Posterior cingulate gyrus (tissue), 11 donors: Measurements from ENCODE around the gene DPP6.

Experiments
- DNase-seq, 10 donors: peaks; one replicate each; pipeline versions ENCODE4 v3.0.0 to v3.0.0-alpha.2; 2020 to 2021; ENCODE audit warnings: mixed read lengths in 3 of 10
- intact Hi-C: fragments of 100-400 bp; cut with DNase I; formaldehyde crosslinking; loops from one replicate; pipeline ENCODE4 v1.15.1; 2023

Gene DPP6

GRCh38 chr7:154735766-154736165 is 683.6 kb downstream of the DPP6 start:
- no peak for DNase-seq
- intact Hi-C loops, result no loop called here

- no peak for DNase-seq
- intact Hi-C loops, result no loop called here
These were observed 684.2 kb downstream of the DPP6 start for GRCh38 chr7:154736389-154736788.

- intact Hi-C loops, result no loop called here
- no peak for DNase-seq
These were observed 686.0 kb downstream of the DPP6 start for GRCh38 chr7:154738216-154738615.

DNA sequence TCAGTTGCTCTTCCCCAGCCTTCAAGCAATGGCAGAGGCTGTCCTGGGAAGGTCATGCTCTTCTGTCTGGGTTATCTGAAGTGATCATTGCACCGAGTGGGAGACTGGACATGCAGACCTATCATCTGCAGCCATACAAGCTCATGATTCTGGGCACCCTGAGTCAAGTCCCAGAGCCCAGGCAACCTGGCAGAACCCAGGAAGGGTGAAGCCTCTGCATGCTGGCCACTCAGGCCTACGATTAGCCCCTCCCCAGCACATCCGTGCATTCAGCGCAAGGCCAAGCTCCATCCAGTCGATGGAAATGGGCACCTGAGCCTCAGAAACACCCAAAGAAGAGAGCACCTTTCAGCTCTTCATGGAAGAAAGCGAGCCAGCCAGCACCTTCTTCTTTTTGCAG is 688.9 kb downstream of the DPP6 start:
- intact Hi-C loops, result loop anchor here (10.0 kb wide), 1 partner anchor 146 kb away; no protein-coding TSS in a partner anchor
- DNase-seq, result peak in 2 of 10 donors; percentile 29 to 62

DNA sequence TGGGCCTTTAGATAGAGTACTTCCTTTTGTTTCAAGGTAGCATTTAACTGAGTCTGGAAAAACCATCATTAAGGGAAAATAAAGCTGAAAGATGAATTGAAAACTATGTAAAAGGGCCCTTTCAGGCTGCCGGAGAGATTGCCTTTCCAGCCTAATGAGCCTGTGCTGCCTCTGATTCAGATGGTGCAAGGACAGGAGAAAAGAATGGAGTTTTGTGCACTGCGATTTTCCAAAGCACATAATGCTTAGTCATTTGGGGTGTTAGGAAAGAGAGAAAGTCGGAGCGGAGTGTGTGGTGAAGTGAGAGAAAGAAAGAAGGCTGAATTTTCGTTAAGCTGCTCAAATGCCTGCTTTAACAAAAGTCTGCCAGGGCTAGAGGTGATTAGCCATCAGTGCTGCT is 691.0 kb downstream of the DPP6 start:
- peak in 1 of 10 donors; percentile 29 for DNase-seq

DNA sequence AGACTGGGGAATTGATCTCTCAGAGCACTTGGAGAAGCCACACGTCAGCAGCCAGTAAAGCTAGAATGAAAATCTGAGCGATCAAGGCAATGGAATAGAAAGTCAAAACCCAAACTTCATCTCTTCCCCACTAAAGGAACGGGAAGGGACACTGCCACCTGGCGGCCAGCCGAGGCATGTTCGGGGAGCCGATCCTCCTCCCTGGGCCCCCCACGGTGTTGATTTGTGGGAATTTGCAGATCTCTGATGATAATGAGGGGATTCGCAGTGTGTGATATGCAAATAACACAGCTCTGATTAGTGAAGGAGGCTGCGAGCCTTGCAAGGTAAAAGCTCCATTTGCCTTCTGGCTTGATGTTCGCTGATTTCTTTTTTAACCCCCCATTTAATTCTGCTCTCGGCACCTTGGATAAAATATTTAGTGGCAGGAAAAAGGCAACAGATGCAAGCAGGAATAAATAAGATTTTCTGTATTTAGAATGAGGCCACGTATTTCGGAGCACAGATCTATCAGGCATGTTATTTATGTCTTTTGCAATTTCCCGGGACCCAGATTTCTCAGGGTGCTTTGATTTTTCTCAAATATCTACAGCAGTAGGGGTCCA is 692.2 kb downstream of the DPP6 start:
- peak; percentile 62 to 97 (median 82) for DNase-seq
- intact Hi-C loops, result loop anchor here (10.0 kb wide), 1 partner anchor 150 kb away; no protein-coding TSS in a partner anchor

More for the DNA sequence above, 691.0 kb downstream of the DPP6 start:
- intact Hi-C loops, result loop anchor here (10.0 kb wide), 1 partner anchor 148 kb away; no protein-coding TSS in a partner anchor

DNA sequence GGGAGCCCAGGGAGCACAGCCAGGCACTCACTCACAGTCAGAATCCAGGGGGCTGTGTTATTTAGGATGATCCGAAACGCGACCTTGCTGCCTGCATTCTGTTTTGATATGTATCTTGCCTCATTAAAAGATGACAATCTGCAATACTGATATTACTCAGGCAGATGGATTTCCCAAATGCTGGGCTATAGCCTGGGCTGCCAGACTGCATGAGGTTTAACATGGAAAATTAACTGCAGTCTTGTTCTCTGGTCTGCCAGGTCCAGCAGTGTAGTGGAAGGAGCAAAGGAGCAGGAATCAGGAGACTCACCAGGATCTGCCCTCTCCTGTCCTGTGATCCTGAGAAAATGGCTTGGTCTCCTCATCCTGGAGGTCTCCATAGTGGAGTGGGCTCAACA is 692.7 kb downstream of the DPP6 start:
- intact Hi-C loops, result loop anchor here (5.0 to 10.0 kb wide), 2 partner anchors 37 to 150 kb away; no protein-coding TSS in a partner anchor
- peak in 2 of 10 donors; percentile 26 to 67 for DNase-seq

DNA sequence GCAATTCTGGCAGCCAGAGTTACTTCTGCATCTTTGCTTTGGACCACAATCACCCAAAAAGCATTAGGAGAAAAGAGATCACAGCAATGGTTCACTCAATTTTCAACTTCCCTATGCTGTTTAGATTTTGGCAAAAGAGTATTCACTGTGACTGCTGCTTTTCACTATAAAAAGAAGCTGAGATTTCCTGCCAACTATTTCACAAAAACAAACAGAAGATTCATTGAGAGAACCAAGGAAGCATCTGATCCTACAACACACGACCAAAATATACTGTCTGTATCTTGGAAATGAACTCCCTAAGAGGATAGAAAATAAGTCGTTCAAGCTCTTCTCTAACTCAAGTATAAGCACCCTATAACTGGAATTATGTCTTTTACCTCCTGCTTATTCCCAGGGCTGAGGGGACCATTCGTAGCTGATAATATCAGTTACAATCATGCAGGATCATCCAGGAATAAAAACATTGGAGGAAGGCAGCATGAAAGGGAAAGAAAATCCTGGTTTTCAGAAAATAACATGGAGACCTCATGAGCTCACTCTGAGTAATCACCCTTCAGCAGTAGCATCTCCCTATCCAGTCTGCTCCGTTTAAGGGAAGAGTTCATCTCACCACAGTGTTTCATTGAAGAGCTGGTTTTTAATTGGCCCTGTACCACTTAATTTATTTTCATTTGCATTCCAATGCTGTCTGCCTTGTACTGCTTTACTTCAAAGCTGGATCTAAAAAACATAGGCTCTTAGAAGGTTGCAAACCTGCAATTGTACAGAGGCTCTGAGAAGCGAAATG is 694.6 kb downstream of the DPP6 start:
- intact Hi-C loops, result loop anchor here (5.0 to 10.0 kb wide), 2 partner anchors 36 to 152 kb away; no protein-coding TSS in a partner anchor
- no peak for DNase-seq

DNA sequence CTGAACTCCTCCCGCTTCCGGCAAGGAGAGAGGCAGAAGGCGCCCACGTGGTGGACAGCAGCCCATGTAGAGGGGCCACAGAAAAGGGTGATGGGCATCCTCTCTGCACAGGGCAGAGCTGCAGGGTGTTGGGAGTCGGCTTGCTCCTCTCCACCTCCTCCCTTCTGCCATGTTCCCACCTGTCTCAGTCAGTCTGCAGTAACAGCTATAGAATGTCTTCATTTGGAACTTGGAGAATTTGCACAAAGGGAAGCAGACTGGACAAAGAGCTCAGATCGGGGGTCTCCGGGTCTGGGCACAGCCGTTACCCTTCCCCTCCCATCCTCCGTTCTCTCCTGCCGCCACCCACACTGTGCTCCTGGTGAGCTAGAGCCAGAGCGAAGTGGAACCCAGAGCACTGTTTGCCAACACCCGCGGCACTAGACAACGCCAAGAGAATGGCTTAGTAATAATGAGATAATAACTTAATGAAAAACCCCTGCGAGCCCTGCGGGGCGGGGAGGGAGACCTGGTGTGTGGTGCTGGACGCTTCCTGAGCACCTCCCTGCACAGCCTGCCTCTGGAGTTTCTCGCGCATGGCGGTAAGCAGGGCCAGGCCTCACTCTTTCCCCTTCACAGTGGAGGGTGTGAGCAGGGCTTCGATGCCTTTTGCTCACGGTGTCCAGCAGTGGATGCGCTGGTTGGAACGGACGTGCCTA is 696.0 kb downstream of the DPP6 start:
- DNase-seq, result peak in 2 of 10 donors; percentile 17 to 42
- intact Hi-C loops, result loop anchor here (5.0 to 10.0 kb wide), 2 partner anchors 34 to 153 kb away; no protein-coding TSS in a partner anchor

DNA sequence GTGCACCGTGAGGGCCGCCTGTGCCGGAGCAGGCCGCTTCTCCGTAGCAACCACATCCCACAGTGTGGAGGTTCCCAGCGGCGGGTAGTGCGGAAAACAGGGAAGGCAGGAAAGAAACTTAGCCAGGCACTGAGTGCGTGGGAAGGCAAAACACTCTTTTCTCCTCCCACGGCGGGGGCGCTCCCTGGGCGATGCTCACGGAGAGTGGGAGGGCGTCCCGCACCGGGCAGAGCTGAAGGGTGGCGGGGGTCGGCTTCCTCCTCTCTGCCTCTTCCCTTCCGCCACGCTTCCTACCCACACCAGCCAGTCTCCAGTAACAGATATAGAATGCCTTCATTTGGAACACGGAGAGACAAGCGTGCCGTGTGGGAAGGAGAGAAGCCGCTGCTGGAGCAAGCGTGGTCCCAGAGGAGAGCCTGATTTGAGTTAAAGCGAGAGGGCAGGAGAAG is 698.2 kb downstream of the DPP6 start:
- DNase-seq, result peak in 6 of 10 donors; percentile 26 to 88 (median 63)
- intact Hi-C loops, result no loop called here

DNA sequence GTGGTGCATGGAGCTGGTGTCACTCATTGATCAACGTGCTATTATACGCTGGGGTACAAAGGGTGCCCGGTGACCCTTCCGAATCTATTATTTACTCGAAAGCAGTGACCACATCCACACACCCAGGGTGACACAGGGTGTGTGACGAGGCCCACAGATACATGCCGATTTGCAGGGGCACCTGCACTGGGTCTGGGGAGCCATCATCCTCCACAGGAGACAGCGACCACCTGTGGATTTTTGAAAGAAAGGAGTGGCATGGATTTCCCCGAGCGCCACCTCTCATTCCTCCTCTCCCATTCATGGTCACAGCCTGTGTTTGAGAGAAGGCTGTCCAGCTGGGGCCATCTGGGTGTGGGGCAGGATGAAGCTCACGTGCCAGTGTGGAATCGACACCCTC is 701.0 kb downstream of the DPP6 start:
- intact Hi-C loops, result no loop called here

DNA sequence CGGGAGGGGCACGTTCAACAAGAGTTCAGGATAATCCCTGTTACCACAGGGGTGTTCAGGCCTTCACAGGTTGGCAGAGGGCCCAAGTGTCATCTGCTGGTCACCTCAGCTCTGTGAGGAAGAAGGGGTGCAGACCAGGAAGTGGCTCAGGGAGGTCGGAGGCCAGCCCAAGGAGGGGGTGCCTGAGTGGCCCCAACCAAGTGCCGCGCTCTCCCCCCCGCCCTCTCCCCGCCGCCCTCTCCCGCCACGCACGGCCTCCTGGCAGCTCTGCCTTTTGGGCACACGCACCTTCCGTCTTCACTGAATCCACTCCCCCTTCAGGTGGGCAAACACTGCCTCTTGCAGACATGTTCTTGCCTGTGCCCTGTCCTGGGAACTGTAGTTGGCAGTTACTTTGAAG is 705.6 kb downstream of the DPP6 start:
- intact Hi-C loops, result no loop called here
- no peak for DNase-seq

More for the DNA sequence above, 701.0 kb downstream of the DPP6 start:
- DNase-seq, result peak in 1 of 10 donors; percentile 62

DNA sequence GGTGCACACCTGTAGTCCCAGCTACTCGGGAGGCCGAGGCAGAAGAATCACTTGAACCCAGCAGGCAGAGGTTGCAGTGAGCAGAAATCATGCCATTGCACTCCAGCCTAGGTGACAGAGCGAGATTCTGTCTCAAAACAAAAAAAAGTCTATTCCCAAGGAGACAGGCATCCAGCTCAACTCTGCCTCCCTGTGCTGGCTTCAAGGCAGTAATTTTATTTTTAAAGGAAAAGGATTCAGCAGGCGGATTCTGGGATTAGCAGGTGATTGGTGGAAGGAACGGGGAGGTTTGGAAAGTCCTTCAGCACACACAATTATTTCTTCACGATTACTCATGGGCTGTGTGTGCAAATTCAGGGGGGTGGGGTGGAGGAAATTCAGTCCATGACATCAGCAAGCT is 707.8 kb downstream of the DPP6 start:
- intact Hi-C loops, result no loop called here
- DNase-seq, result no peak

DNA sequence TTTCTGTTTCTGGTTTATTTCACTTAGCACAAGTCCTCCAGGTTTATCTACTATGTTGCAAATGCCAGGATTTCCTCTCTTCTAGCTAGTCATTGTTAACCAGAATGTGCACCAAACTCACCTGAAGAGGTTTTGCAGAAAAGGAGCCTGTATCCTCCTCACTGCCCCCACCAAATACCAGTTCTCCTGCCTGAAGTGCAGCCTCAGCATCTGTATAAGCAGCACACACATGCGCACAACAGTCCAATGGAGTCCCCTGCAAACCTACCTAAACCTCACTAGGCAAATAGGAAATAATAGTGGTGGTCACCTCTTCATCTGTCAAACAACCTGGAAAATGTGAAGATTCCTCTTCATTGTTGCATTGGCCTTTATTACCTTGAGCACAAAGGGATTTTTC is 712.9 kb downstream of the DPP6 start:
- peak in 1 of 10 donors; percentile 54 for DNase-seq
- intact Hi-C loops, result no loop called here

DNA sequence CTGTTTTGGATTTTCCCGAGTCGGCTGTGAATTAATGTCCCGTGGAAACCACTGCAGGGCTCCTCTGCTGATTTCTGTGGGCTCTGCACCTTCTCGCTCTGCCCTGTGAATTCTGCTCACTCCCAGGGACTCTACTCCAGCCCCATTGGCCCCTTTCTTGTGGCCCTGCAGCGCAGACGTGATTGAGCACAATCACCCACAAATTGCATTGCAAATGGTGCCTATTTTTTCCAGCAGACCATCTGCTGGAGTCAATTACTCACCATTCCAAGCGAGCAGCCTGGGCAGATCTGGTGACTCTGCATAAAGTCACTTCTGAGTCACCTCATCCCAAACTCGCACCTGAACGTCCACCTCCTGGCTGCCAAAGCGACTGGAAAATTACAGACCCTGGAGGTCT is 714.9 kb downstream of the DPP6 start:
- intact Hi-C loops, result no loop called here
- DNase-seq, result peak in 8 of 10 donors; percentile 34 to 89 (median 54)

GRCh38 chr7:154767821-154768415 is 715.7 kb downstream of the DPP6 start:
- DNase-seq, result peak in 2 of 10 donors; percentile 75 to 76
- intact Hi-C loops, result no loop called here

DNA sequence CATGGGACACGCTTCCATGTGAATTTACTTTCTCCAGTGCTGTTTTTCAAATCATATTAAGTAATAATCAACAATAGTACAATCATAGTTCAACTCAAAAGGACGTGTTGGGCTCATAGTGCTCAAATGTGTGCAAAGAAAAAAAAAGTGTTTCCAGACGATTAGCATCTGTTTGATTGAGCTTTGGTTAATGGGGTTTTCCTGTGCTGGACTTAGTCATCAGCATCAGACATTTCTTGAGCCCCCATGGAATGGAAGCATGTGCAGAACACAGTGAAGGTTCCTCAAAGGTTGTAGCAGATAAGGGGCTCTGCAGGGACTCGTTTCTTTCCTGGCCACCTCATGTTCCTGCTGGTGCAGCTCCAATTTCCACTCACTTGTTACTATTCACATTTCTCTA is 716.8 kb downstream of the DPP6 start:
- DNase-seq, result no peak
- intact Hi-C loops, result no loop called here

DNA sequence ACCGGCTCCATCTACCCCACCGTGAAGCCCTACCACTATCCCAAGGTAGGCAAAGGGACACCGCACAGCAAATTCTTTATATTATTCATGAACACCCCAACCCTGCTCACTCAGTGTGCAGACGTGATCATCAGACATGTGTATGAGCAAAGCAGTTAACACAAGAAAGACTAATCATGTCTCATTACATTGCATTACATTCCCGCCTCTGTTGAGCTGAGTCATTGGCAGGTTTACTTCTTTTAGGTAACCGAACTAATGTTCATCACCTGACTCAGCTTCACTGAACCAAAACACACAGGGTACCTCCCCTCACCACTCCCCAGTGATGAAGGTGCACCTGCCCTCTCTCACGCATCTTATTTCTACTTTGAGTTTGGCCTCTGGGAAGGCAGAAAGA is 717.3 kb downstream of the DPP6 start:
- DNase-seq, result peak in 1 of 10 donors; percentile 12
- intact Hi-C loops, result no loop called here

DNA sequence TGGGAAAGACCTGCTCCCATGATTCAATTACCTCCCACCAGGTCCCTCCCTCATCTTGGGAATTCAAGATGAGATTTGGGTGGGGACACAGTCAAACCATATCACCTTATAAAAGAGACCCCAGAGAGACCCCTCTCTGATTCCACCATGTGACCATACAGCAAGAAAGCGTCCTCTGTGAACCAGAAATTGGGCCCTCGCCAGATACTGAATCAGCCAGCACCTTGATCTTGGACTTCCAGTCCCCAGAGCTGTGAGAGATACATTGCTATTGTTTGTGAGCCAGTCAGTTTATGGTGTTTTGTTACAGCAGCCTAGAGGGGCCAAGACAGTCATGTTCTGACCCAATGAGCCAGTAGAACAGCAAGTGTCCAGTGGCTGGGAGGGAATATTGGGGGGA is 718.2 kb downstream of the DPP6 start:
- DNase-seq, result peak in 2 of 10 donors; percentile 18 to 51

DNA sequence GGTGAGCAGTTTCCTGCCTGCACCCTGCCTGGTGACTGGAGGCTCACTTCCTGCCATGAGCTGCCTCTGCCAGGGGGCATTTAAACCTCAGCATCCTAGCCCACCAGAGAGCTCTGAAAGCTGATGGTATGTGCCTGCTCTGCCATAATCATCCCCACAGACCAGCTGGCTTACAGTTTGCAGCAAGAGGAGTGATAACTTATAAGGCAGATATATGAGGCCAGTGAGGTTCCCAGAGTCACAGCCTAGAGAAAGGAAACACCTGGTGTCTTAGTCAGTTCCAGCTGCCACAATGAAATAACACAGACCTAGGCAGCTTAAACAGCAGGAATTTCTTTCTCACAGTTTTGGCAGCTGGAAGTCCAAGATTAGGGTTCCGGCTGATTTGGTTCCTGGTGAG is 718.8 kb downstream of the DPP6 start:
- intact Hi-C loops, result loop anchor here (10.0 kb wide), 1 partner anchor 186 kb away; no protein-coding TSS in a partner anchor

More for the DNA sequence above, 718.2 kb downstream of the DPP6 start:
- intact Hi-C loops, result loop anchor here (10.0 kb wide), 1 partner anchor 186 kb away; no protein-coding TSS in a partner anchor

More for the DNA sequence above, 718.8 kb downstream of the DPP6 start:
- DNase-seq, result peak in 1 of 10 donors; percentile 16
